HG03039 (cell line): ENCODE measurements around the gene NLK.
"Not testable (repeated sequence)": the region's sequence is repeated elsewhere in the genome, so short reads cannot be mapped to it uniquely, and the experiment has no call there.

Source experiments
- ATAC-seq: cut with Tn5 transposase; IDR thresholded peaks from one replicate; pipeline ENCODE4 v1.9.1; 2021; ENCODE audit warnings: mild to moderate bottlenecking, moderate library complexity; ENCODE audit not compliant: unreplicated experiment

The NLK gene

DNA sequence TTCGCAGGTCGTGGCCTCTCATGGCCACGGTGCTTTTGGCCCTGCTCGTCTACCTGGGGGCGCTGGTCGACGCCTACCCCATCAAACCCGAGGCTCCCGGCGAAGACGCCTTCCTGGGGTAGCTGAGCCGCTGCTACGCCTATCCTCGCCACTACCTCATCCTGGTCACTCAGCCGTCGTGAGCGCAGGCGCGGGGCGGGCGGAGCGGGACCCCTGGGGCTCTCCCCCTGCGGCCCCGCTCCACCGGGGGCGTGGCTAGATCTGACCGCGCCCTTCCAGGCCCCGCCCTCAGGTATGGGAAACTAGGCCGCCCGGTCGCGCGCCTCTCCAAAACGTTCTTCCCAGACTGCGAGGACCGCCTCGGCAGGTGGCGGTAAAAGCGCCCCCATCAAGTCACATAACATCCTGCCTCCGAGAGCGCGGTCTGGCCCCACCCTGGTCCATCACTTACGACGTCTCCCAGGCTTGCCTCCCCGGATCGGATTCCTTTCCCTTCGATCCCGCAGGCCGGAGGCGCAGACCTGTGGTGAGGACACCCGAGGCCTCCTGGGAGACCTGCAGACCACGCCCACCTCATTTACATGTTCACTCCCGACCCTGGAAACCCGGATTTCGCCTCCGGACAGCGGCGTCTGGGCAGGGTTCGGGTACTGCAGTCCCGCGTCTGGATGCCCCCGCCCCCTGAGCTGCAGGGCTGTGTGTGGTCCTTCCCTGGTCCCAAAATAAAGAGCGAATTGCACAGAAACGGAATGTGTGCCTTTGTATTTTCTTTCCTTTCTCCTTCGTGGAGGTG is 185.0 kb downstream of the NLK start:
- ATAC-seq = no peak

DNA sequence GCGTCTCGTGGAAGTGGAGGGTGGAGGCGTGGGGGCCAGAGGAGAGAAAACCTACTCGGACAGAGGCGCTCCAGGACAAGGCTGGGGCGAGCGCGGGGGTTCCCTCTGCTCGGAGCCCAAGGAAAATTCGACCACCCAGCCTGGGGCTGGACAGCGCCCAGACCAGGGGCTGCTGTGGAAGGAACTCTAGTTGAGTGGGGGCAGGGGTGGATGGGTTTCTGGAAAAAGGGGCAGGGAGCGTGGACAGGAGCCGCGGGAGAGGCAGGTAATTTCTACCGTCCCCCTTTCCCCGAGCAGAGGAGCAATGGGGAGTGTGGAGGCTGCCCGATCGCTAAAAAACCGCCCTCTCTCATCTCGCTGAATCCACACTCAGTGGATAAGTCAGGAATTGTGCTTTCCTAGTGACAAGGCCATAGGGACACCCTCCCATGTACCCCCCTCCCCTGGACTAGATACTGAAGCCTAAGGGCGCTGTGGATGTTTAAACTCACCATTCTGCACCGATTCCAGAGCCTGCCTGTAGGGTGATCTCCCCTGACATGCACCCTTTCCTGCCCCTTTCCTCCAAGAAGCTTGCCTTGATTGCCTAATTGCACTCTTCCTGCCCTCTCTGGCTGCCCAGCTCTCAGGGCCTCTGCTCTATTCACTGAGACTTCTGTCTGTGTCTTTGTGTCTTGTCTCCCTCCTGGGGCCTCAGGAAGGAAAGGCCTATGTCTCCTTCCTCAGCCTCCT is 185.8 kb downstream of the NLK start:
- no peak for ATAC-seq

DNA sequence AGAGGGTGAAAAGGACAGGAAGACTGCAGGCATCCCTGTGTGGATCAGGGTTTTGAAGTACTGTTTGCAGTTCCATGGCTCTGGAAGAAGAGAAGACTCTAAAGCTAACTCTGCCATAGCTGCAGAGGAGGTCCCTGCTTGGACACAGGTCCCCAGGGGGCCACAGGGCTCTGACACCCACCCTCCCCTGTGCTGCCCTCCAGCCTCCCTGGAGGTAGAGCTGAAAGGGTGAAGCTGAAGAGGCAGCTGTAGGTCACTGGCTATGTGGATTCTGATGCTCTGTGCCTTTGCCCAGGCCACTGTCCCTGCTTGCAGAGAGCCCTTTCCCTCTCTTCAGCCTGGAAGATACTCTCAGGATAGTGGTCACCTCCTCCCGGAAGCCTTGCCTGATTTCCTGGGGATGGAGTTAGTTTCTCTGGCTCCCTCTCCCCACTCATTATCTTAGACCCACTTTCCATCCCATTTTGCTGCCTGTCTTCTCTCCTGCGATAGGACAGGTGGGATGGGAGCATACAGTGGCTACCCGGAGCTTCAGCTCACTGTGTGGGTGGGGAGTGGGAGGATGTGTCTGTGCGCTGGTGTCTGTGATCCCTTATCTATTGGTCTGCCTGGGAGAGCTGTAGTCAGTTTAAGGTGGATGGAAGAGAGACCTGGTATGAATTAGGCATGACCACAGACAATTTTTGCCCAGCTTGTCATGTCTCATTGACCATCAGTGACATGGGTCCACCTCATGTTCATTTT is 186.7 kb downstream of the NLK start:
- no peak for ATAC-seq

GRCh38 chr17:28230011-28230410 is 187.5 kb downstream of the NLK start:
- ATAC-seq = no peak

DNA sequence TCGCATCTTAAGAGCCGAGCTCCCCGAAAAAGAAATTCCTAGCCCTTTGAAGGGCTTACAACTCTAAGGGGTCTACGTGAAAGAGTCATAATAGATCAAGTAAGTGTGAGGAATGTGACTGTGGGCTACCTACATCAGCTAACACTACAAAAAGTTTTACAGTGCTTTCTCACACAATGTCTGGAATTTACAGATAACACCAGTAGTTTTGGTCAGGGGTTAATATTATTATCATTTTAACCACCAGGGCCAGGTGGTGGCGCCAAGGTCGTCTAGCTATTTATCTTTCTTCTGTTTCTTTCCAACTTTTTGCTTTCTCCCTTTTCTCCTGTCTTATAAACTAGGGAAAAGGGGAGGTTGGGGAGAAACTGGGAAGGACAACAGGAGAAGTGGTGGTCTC is 188.1 kb downstream of the NLK start:
- not testable (repeated sequence) for ATAC-seq

DNA sequence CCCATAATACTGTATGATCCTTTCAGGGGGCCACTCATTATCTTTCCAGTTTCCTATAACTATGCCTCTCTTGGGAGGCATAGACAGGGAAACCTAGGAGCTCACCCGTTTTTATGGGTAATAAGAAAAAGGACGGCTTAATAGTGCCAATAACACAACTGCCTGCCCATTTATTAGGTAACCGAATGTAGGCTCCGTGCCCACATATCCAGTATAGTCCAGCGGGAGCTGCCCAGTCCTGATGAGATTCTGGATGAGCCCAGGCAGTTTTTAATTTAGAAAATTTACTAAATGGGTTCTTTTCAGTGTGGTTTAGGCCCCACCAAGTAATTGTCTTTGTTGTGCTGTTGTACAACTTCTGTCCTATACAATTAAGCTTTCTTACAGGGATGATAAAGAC is 189.1 kb downstream of the NLK start:
- not testable (repeated sequence) for ATAC-seq

GRCh38 chr17:28232966-28233870 is 190.7 kb downstream of the NLK start:
- ATAC-seq = not testable (repeated sequence)

DNA sequence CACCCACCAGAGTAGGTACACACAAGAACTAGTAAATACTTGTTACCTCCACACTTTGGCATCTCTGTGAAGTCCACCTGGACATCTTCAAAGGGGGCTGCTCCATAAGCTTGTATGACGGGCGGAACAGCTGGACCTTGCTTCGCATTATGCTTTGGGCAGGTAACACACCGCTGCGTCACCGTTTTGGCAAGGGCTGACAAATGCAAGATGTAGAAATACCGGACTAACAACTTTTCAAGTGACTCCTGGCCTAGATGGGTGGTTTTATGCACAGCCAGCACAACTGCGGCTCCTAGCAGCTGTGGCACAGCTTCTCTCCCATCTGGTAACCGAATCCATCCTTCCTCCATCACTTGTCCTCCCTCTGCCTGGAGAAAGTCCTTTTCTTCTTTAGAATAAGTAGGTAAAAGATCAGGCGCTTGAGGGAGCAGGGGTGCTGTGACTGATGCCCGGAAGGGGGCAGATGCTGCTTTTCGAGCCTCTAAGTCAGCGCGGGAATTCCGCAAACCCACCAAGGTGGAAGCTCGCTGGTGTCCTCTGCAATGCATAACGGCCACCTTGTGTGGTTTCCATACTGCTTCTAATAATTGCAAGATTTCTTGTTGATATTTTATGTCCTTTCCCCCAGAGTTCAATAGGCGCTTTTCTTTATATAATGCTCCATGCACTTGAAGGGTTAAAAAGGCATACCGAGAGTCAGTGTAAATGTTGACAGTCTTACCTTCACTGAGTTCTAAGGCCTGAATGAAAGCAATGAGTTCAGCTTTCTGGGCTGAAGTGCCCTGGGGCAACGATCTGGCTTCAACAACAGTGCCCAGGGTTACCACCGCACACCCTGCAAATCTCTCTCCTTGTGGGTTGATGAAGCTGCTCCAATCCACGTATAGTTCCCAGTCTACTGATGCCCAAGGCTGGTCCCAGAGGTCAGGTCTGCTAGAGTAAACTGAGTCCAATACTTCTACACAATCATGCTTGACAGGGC is 191.7 kb downstream of the NLK start:
- ATAC-seq = not testable (repeated sequence)

GRCh38 chr17:28235066-28235700 is 192.7 kb downstream of the NLK start:
- not testable (repeated sequence) for ATAC-seq

DNA sequence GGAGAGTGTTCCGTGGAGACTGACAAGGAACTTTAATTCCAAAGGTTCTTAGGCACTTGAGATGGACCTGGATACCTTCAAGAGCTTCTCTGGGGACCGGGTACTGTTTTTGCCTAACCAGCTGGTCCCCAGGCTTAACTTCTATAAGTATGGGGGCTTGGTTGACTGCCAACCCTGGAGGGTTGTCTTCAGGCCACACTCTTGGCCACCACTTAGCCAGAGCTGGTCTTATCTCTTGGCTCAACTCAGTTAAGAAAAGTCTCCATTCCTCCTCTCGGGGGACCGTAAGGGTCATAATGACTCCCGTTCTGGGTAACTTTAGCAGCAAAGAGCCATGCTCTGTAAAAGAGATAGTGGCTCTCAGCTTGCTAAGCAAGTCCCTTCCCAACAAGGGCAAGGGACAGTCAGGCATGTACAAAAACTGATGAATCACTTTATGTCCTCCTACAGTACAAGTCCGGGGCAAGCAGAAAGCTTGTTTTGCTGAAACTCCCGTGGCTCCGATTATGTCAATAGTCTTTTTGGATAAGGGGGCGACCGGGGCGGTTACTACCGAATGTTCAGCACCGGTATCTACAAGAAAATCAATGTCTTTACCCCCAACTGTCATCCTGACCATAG is 193.7 kb downstream of the NLK start:
- not testable (repeated sequence) for ATAC-seq

GRCh38 chr17:28238547-28239270 is 196.2 kb downstream of the NLK start:
- not testable (repeated sequence) for ATAC-seq

DNA sequence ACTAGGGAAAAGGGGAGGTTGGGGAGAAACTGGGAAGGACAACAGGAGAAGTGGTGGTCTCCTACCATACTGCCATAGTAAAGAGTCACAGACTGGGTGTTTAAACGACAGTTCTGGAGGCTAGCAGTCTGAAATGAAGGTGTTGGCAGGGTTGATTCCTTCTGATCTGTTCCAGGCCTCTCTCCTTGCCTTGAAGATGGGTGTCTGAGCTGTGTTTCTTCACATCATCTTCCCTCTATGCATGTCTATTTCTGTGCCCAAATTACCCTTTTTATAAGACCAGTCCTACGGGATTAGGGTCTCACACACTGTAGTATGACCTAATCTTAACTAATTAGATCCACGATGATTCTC is 196.8 kb downstream of the NLK start:
- no peak for ATAC-seq

DNA sequence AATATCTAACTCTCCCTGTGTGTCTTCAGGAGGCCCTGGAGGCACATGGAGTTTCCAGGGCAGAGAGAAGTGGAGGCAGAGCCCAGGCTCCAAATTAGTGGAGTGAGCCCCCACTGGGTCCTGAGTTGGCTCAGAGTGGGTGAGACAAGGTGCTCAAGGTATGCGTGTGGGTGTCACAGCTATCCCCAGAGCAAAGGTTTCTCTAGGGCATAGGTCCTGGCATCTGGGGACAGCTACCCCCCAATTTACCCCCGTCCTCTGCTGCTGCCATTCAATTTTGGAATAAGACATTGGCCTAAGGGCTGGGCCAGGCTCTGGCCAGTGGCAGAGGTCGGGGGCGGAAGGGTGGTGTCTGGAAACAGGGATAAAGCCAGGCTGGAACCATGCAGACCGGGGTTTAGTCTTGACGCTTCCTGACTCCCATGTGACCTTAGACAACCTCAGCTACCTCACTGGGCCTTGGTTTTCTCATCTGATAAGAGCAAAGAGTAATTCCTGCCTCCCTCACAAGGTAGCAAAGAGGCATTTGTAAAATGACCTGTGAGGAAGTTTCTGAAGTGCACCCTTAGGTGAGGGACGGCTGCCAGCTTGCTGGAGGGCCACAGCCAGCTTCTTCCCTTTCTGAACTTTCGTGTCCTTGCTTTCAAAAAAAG is 198.3 kb downstream of the NLK start:
- ATAC-seq = no peak

DNA sequence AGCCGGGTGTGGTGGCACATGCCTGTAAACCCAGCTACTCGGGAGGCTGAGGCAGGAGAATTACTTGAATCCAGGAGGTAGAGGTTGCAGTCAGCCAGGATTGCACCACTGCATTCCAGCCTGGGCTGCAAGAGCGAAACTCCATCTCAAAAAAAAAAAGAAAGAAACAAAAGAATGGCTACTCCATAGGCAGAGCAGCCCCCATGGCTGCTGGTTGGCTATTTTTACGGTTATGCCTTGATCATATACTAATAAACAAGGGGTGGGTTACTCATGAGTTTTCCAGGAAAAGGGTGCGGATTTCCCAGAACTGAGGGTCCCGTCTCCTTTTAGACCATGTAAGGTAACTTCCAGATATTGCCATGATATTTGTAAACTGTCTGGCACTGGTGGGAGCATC is 200.3 kb downstream of the NLK start:
- ATAC-seq = no peak

- not testable (repeated sequence) for ATAC-seq
These were observed 200.8 kb downstream of the NLK start for GRCh38 chr17:28243268-28243667.

DNA sequence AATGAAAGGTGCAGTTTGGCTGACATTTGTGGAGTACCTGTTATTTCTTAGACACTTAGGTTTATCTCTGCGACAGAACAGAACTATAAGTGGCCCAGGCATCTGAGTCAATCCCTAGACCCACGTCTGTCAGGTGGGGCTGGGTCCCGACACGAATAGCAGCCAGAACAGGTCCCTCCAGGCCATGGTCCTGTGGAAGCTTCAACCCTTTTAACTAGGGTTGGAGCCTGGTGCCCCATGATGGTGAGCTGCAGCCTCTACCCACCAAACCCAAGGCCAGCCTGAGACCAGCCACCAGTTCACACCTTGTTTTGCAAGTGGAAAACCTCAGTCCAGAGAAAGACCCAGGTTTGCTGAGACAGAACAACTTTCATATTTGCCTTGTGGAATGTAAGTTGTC is 202.0 kb downstream of the NLK start:
- no peak for ATAC-seq
